HG03039 (cell line): ENCODE data around the gene GRM8.
"Not testable (repeated sequence)": the region's sequence is repeated elsewhere in the genome, so short reads cannot be mapped to it uniquely, and the experiment has no call there.

Experiments used
- ATAC-seq: cut with Tn5 transposase; IDR thresholded peaks from one replicate; pipeline ENCODE4 v1.9.1; 2021; ENCODE audit warnings: mild to moderate bottlenecking, moderate library complexity; ENCODE audit not compliant: unreplicated experiment

Gene GRM8

GRCh38 chr7:126937171-126937570, 315.6 kb downstream of the GRM8 start:
- no peak for ATAC-seq

GRCh38 chr7:126931581-126931980, 321.2 kb downstream of the GRM8 start:
- no peak for ATAC-seq

- no peak for ATAC-seq
Measured at GRCh38 chr7:126930166-126930565, 322.6 kb downstream of the GRM8 start.

- ATAC-seq: no peak
Measured at GRCh38 chr7:126924477-126924876, 328.3 kb downstream of the GRM8 start.

DNA sequence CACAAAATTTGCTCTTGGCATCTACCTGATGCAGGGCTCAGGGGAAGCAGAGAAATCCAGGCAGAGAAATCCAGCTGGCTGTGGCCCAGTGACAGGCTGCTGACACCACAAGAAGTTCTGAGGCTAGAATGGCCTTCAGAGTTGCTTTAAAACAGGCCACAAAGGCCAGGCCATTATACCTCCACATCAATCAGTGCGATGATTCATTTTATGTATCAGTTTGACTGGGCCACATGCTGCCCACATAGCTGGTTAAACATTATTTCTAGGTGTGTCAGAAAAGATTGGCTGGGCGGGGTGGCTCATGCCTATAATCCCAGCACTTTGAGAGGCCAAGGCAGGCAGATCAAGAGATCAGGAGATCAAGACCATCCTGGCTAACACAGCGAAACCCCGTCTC, 341.1 kb downstream of the GRM8 start:
- not testable (repeated sequence) for ATAC-seq

DNA sequence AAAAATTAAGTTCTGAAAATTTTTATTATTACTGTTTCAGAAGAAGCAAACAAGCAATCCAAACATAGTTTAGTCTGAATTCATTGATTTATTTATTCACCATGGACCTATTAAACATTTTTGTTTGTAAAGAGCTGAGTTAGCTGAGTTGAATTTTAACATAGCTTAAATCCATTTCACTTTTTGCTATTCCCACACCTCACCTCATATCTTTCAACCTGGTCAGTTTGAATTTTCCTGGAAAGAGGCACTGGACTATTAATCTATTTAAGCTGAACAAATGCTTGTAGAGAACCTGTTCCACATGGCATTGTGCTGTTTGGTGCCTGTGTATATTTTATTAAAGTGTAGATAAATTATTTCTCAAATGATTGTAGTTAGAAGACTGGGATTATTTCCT, 344.2 kb downstream of the GRM8 start:
- not testable (repeated sequence) for ATAC-seq

DNA sequence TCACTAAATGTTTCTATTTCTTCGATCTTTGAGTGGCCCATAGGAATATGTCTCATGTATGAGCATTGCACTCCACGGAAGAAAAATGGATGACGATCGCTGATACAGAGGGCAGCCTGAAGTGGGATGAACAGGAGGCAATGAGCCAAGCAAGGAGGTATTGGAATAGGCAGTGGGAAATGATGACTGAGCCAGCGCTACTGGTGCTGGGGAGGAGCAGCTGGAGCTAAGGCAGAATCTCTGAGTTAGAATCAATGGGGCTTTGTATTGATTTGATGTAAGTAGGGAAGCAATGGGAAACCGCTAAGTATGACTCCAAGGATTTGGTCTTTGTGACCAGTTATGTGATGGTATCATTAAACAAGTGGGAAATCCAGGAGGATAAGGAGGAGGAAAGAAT, 345.1 kb downstream of the GRM8 start:
- ATAC-seq: not testable (repeated sequence)

DNA sequence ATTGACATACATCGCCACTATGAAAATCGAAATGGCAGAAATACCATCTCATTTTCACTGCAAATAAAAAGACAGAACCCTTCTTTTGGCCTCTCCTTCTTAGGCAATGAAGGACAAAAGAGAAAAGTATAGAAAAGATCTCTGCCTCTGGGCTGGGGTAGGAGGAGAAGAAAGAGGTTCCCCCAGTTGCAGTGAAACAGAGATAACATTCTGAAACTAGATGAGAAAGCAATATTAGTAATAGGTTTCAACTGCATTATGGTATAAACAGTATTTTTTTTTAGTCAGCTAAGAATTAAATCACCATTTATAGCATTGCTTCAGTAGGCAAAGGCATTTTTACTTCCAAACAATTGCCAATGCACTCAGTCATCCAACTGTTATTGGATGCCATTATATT, 347.5 kb downstream of the GRM8 start:
- not testable (repeated sequence) for ATAC-seq

DNA sequence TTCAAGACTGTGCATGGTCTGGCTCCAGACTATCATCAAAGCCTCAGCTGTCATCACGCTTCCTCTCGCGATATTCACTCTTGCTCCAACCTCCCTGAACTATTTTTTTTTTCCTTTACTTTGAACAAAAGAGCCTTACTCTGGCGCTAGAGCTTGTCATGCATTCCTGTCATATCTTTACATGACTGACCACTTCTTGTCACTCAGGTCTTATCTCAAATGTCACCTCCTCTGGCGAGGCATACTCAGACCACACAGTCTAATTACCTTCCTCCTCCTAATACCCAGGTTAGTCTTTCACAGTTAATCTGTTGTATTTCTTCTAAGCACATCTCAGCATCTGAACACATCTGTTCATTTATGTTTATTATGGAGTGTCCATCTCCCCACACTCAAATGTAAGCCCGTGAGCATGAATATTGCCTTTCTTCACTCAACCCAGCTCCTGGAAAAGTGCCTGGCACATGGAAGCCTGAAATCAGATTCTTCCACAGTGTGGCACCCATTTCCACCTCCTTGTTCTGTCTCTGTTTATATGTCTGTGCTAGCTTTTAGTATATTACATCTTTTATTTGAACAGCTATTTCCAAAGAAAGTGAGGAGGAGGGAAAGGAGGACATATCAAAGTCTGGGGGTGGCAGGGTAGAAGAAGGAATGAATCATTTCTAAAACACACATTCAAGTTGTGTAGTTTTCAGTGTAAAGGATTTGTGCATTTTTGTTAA, 351.5 kb downstream of the GRM8 start:
- not testable (repeated sequence) for ATAC-seq

DNA sequence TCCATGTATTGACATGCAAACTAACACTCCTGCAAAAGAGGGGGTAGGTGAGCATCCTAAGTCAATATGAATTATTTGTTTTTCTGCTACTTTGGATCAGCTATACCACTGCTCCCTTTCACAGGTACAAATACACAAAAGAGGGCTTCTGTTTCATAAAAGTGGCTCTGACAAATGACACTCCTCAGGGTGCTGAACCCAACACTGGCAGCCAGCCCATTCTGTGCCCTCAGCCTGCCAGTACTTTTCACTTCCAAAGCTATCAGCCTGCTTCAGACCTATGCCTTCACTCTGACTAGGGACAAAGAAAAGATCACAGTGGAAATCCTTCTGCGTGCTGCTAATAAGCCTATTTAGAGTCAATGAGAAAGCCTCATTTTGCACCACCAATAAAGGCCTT, 364.8 kb downstream of the GRM8 start:
- ATAC-seq: not testable (repeated sequence)

DNA sequence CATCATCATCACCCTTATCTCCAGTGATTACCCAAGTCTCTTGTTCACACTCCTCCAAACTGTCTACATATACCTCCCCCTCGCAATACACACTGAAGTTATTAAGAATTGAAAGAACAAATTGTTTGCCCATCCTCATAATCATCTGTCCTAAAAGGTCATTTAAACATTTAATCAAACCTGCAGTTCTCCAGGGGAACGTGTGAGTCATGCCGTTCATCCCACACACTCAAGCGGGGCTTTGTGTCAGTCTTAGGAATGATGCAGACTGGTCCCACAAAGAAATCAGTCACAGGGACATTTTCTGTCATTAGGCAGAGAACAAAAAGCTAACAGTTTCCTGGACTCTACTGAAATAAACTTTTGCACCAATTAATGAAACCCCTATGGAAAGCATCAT, 365.2 kb downstream of the GRM8 start:
- not testable (repeated sequence) for ATAC-seq

DNA sequence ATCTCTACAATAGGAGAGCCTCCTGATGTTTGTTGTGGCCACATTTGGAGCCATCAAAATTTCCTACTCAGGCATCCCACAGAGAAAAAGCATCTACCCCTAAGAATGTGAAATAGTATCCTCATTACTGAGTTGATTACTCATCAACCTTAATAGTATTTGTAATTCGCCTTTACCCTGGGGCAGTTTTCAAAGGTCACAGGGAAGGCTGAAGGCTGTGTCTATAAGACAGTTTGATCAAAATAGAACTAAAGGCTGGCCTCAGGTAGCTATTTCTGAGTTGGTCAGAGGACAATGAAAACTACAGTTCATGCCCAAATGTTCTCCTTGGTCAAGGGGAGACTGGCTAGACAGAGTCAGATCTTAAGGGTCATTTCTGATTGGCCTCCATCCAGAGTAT, 370.0 kb downstream of the GRM8 start:
- not testable (repeated sequence) for ATAC-seq

DNA sequence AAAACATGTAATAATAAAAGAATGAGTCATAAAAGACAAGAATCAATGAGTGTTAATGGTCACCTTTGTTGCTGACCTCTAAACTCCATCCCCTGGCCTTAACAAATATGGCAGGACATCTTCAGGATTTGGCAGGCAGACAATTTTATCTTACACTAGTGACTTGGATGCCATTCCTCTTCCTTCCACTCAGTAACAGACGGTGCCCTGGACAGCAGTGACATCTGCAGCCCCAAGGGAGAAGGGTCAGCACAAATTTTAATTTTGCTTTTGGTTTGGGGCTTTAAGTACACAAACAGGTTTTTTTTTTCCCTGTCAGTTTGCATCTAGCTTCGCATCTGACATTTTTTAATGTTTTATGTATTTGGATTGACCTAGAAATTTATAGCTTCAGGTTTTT, 370.8 kb downstream of the GRM8 start:
- not testable (repeated sequence) for ATAC-seq

- no peak for ATAC-seq
Measured at GRCh38 chr7:126881315-126881714, 371.4 kb downstream of the GRM8 start.

DNA sequence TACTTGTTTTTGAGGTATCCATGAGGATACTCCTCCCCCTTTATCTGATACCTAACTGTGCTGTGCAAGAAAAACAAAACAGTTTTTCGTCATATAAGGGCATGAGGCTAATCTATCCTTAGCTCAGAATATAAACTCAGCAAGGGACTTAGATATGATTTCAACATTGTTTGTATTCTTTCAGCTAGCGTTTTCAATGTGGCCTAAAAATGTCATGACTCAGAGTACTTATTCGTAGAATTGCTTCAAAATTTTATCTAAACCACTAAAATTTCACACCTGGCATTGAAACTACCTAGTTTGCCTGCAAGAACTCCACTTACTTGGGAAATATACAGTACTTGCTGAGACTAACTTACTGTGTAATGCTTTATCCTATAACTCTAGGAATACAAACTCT, 376.2 kb downstream of the GRM8 start:
- not testable (repeated sequence) for ATAC-seq

DNA sequence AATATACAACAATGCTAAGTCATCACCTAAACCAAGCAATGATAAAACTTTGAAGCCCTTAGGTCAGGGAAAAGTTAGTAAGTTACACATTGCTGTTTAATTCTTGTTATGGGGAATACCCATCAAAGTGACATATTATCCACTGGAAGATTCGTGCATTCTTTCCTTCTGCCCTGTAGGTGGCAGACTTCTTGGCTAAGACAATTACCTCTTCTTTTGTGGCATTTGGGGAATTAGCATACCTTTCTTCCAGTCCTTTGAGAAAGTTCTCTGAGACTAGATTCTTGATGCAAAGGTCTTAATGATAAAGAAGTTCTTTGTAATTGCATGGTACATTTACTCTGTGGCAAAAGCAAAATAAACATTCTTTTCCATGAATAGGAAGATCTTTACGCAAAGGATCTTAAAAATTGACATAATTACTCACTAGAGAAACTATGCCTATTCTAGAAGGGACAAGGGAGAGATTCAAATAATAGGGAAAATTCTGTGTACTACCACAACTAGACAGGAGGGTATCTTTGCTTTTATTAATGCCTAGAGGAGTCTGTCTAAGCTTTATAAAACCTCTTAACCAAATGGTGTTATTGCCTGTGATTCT, 395.9 kb downstream of the GRM8 start:
- ATAC-seq: no peak

DNA sequence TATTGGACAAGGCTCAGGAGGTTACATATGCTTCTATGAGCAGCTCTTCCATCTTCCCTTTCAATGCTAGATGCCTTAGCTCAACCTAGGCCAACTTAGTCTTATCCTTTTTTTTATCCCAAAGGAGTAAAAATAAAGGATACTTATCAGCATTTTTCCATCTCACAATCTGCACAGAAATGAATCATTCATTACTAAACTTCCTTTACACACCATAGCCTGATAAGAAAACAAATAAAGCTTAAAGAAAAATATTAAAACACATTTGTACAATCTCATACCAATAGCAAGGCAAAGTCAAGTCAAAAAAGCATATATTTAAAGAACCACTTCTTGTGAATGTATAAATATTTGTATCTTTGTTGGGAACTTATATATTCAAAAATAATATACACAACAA, 407.4 kb downstream of the GRM8 start:
- no peak for ATAC-seq

DNA sequence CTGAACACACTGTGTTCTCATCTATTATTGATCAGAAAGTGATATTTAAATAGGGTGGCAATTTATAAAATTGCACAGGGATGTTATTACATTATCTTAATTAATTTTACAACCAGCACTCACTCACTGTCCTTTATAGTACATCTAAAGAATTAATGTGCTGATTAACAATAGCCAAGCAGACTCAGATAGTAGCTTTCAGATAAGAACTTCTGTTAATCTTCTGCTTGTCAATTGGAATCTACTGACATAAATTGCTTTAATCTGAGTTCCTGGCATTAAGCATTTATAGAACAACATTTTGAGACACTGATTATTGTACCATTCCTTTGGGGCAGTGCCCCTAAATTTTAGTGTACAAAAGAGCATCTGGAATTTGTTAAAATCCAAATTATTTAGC, 408.9 kb downstream of the GRM8 start:
- no peak for ATAC-seq

GRCh38 chr7:126843336-126843735, 409.4 kb downstream of the GRM8 start:
- no peak for ATAC-seq

GRCh38 chr7:126842451-126842850, 410.3 kb downstream of the GRM8 start:
- ATAC-seq: no peak

- ATAC-seq: no peak
Measured at GRCh38 chr7:126840869-126841268, 411.9 kb downstream of the GRM8 start.

- ATAC-seq: no peak
Measured at GRCh38 chr7:126839624-126840023, 413.1 kb downstream of the GRM8 start.

- no peak for ATAC-seq
Measured at GRCh38 chr7:126838194-126838593, 414.5 kb downstream of the GRM8 start.
